HEK293 (cell line): ENCODE results near the gene PLAGL2.

Experiments
- CTCF ChIA-PET: fragments of 350-600 bp; formaldehyde crosslinking; extraction: SDS; loops from one replicate; lab custom pipeline; 2021; ENCODE audit warnings: antibody characterized with exemption; lab: Yijun Ruan, JAX
- POLR2A ChIA-PET: fragments of 300-600 bp; formaldehyde crosslinking; extraction: SDS; loops from one replicate; lab custom pipeline; 2020; ENCODE audit warnings: antibody characterized with exemption, inconsistent platforms; lab: Yijun Ruan, JAX
- H3K27ac ChIP-seq: fragments of 200-500 bp; sonication (Bioruptor generic); 2 replicates; pipeline ENCODE4 v1.5.1; 2014; ENCODE audit warnings: low read depth, low read length, control low read depth, inconsistent platforms; ENCODE audit errors: extremely low read depth
- H3K36me3 ChIP-seq, 2 experiments: fragments of 200-500 bp in 1 of 2; sonication (Bioruptor generic) in 1 of 2; 1 replicate in 1 of 2; 2 replicates in 1 of 2; pipeline ENCODE4 v1.5.1; 2014 to 2017; ENCODE audit warnings: inconsistent platforms in 2 of 2, low read length in 2 of 2; ENCODE audit not compliant: control insufficient read depth in 2 of 2, insufficient read depth in 1 of 2
- H3K4me1 ChIP-seq: fragments of 200-500 bp; sonication (Bioruptor generic); 2 replicates; pipeline ENCODE4 v1.5.1; 2014; ENCODE audit warnings: mild to moderate bottlenecking, low read length, inconsistent platforms; ENCODE audit not compliant: control insufficient read depth, insufficient read depth
- H3K4me3 ChIP-seq: 2 replicates; pipeline ENCODE4 v1.5.1; 2011; ENCODE audit warnings: low read depth, mild to moderate bottlenecking, control low read depth, low read length, moderate library complexity
- H3K9me3 ChIP-seq: fragments of 200-500 bp; sonication (Bioruptor generic); 2 replicates; pipeline ENCODE4 v1.5.1; 2014; ENCODE audit warnings: low read depth, low read length, inconsistent platforms; ENCODE audit not compliant: control insufficient read depth, insufficient read depth
- ATF2 ChIP-seq: fragments of 450-650 bp; formaldehyde crosslinking; IDR thresholded peaks from 2 replicates; pipeline ENCODE4 v1.5.1; 2016; ENCODE audit warnings: missing biosample characterization, missing genetic modification characterization, low read depth
- HOXD13 ChIP-seq: sonication (generic); formaldehyde crosslinking; IDR thresholded peaks from 2 replicates; pipeline ENCODE4 v1.8.0; 2022; ENCODE audit warnings: missing genetic modification reagents, borderline replicate concordance
- SCRT2 ChIP-seq: fragments of 450-650 bp; formaldehyde crosslinking; IDR thresholded peaks from 2 replicates; pipeline ENCODE4 v1.5.1; 2016; ENCODE audit warnings: missing biosample characterization, missing genetic modification characterization
- TCF7L2 ChIP-seq: IDR thresholded peaks from 2 replicates; pipeline ENCODE4 v1.6.1; 2011; ENCODE audit warnings: low read depth, mild to moderate bottlenecking, inconsistent platforms, low read length, moderate library complexity, borderline replicate concordance
- WT1 ChIP-seq: fragments of 450-650 bp; formaldehyde crosslinking; IDR thresholded peaks from 2 replicates; pipeline ENCODE4 v1.5.1; 2016; ENCODE audit warnings: missing biosample characterization, missing genetic modification characterization
- ZBTB44 ChIP-seq: fragments of 450-650 bp; IDR thresholded peaks from 2 replicates; pipeline ENCODE4 v1.5.1; 2018; ENCODE audit warnings: missing biosample characterization, mild to moderate bottlenecking, missing genetic modification characterization
- ZFHX2 ChIP-seq: fragments of 450-650 bp; formaldehyde crosslinking; conservative IDR thresholded peaks from 2 replicates; pipeline ENCODE4 v1.5.1; 2016; ENCODE audit warnings: missing biosample characterization, missing genetic modification characterization
- ZFP37 ChIP-seq: fragments of 450-650 bp; formaldehyde crosslinking; IDR thresholded peaks from 2 replicates; pipeline ENCODE4 v1.5.1; 2016; ENCODE audit warnings: missing biosample characterization, missing genetic modification characterization
- ZNF138 ChIP-seq: fragments of 450-650 bp; formaldehyde crosslinking; IDR thresholded peaks from 2 replicates; pipeline ENCODE4 v1.5.1; 2016; ENCODE audit warnings: missing biosample characterization, missing genetic modification characterization, borderline replicate concordance
- ZNF140 ChIP-seq: fragments of 450-650 bp; formaldehyde crosslinking; IDR thresholded peaks from 2 replicates; pipeline ENCODE4 v1.5.1; 2016; ENCODE audit warnings: missing biosample characterization, missing genetic modification characterization
- ZNF174 ChIP-seq: fragments of 450-650 bp; formaldehyde crosslinking; IDR thresholded peaks from 2 replicates; pipeline ENCODE4 v1.5.0; 2017; ENCODE audit warnings: missing biosample characterization, mild to moderate bottlenecking, missing genetic modification characterization
- ZNF18 ChIP-seq: fragments of 450-650 bp; formaldehyde crosslinking; IDR thresholded peaks from 2 replicates; pipeline ENCODE4 v1.5.1; 2016; ENCODE audit warnings: missing biosample characterization, missing genetic modification characterization
- ZNF184 ChIP-seq: fragments of 450-650 bp; IDR thresholded peaks from 2 replicates; pipeline ENCODE4 v1.5.1; 2018; ENCODE audit warnings: missing biosample characterization, mild to moderate bottlenecking, missing genetic modification characterization
- ZNF341 ChIP-seq: fragments of 450-650 bp; formaldehyde crosslinking; IDR thresholded peaks from 2 replicates; pipeline ENCODE4; 2016; ENCODE audit warnings: low read depth, missing biosample characterization, missing genetic modification characterization
- ZNF416 ChIP-seq: fragments of 450-650 bp; formaldehyde crosslinking; IDR thresholded peaks from 2 replicates; pipeline ENCODE4 v1.5.1; 2016; ENCODE audit warnings: missing biosample characterization, missing genetic modification characterization
- ZNF48 ChIP-seq: fragments of 450-650 bp; formaldehyde crosslinking; IDR thresholded peaks from 2 replicates; pipeline ENCODE4 v1.5.1; 2016; ENCODE audit warnings: missing biosample characterization, missing genetic modification characterization
- ZNF529 ChIP-seq: fragments of 450-650 bp; formaldehyde crosslinking; IDR thresholded peaks from 2 replicates; pipeline ENCODE4 v1.5.1; 2017; ENCODE audit warnings: missing genetic modification characterization, missing biosample characterization; ENCODE audit not compliant: insufficient replicate concordance
- ZNF654 ChIP-seq: fragments of 450-650 bp; formaldehyde crosslinking; IDR thresholded peaks from 2 replicates; pipeline ENCODE4 v1.5.1; 2016; ENCODE audit warnings: low read depth, missing biosample characterization, missing genetic modification characterization
- ZNF658 ChIP-seq: fragments of 450-650 bp; formaldehyde crosslinking; IDR thresholded peaks from 2 replicates; pipeline ENCODE4; 2016; ENCODE audit warnings: missing biosample characterization, missing genetic modification characterization
- ZNF701 ChIP-seq: fragments of 450-650 bp; formaldehyde crosslinking; IDR thresholded peaks from 2 replicates; pipeline ENCODE4 v1.5.1; 2016; ENCODE audit warnings: missing biosample characterization, missing genetic modification characterization
- ZSCAN18 ChIP-seq: fragments of 450-650 bp; formaldehyde crosslinking; IDR thresholded peaks from 2 replicates; pipeline ENCODE4 v1.5.1; 2016; ENCODE audit warnings: missing biosample characterization, missing genetic modification characterization
- ZXDB ChIP-seq: fragments of 450-650 bp; formaldehyde crosslinking; IDR thresholded peaks from 2 replicates; pipeline ENCODE4 v1.5.1; 2016; ENCODE audit warnings: missing biosample characterization, missing genetic modification characterization

The PLAGL2 gene

DNA sequence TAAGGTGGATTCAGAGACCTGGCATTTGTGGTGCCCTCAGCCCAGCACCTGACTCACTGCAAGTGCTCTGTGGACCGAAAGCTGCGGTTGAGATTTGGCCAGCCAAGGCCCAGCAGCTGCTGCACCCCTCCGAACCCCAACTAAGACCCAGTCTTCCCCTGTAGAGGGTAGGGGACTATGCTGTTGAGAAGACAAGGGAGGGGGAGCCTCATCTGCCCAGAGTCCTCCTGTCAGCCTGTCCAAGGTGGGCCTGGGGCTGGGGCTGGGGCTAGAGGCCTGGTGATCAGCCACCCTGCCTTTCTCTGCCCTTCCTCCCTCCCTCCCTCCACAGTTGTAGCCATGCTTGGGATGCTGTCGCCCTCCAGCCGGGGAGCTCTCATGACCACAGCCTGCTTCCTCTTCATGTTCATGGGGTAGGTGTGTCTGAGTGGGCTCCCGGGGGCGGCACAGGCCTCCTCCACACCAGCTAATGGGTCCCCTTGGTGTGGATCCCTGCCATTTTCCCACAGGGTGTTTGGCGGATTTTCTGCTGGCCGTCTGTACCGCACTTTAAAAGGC is 57.2 kb downstream of the PLAGL2 start:
- POLR2A ChIA-PET, result no interaction called here
- Histone ChIP-seq H3K27ac (no peak overlapping the region), H3K36me3 (peaks cover 23 to 84% of the 10 kb centered on the region in 2 experiments; a peak in 2 of 3 replicates)

GRCh38 chr20:32149566-32150170 is 57.9 kb downstream of the PLAGL2 start:
- ChIA-PET POLR2A (no interaction called here), CTCF (no interaction called here)
- no peaks in the 10 kb centered on the region for H3K9me3 ChIP-seq
- H3K27ac ChIP-seq, result no peak overlapping the region
- no peaks in the 10 kb centered on the region for H3K4me1 ChIP-seq
- TF ChIP-seq HOXD13 (no peak), ZNF184 (no peak), TCF7L2 (no peak), ZNF341 (tag by site-specific recombination) (no peak), ZNF18 (no peak), ZNF174 (no peak), ZNF701 (tag by site-specific recombination) (no peak), SCRT2 (no peak), ATF2 (tag by site-specific recombination) (no peak), ZXDB (tag by site-specific recombination) (no peak), ZNF658 (no peak), ZNF416 (tag by site-specific recombination) (no peak), ZSCAN18 (tag by site-specific recombination) (no peak), ZNF138 (tag by site-specific recombination) (no peak), WT1 (no peak), ZNF529 (tag by site-specific recombination) (no peak)
- no peak overlapping the region for H3K4me3 ChIP-seq
- H3K36me3 ChIP-seq, result peaks cover 29 to 84% of the 10 kb centered on the region in 2 experiments; a peak in 2 of 3 replicates

More for the DNA sequence above, 57.2 kb downstream of the PLAGL2 start:
- TF ChIP-seq ZFHX2 (tag by site-specific recombination), result peak; percentile 28; the same call in 1 of the 2 replicates
- TF ChIP-seq ZNF140 (tag by site-specific recombination), result no peak
- no peak for TF ChIP-seq ZNF654 (tag by site-specific recombination)
- no peak for TF ChIP-seq ZNF48
- TF ChIP-seq ZBTB44 (tag by site-specific recombination), result no peak
- no peak for TF ChIP-seq ZFP37 (tag by site-specific recombination)
- H3K9me3 ChIP-seq, result no peaks in the 10 kb centered on the region
- H3K4me1 ChIP-seq, result no peaks in the 10 kb centered on the region
- CTCF ChIA-PET, result no interaction called here
- no peak overlapping the region for H3K4me3 ChIP-seq
